Smooth muscle cell (in vitro differentiated cells): ENCODE measurements around the gene CALN1. TPM values are rescaled to one million over a fixed set of nuclear protein-coding genes. Genes with fewer than 3 reads are reported as not detected.

ENCODE experiments used
- DNase-seq: peaks from one replicate; lab custom pipeline; 2025; ENCODE audit not compliant: unreplicated experiment; lab: John Stamatoyannopoulos, UW
- H2AFZ ChIP-seq: fragments of 200-600 bp; sonication (generic); 2 replicates; pipeline ENCODE4 v1.6.0; 2016; ENCODE audit warnings: antibody characterized with exemption, low read depth, mild to moderate bottlenecking
- H3F3A ChIP-seq: fragments of 200-600 bp; sonication (generic); 2 replicates; pipeline ENCODE4 v1.6.0; 2017; ENCODE audit warnings: antibody characterized with exemption, low read depth
- H3K27ac ChIP-seq: fragments of 200-600 bp; sonication (generic); 2 replicates; pipeline ENCODE4 v1.5.1; 2016; ENCODE audit warnings: low read depth, mild to moderate bottlenecking
- H3K27me3 ChIP-seq: fragments of 200-600 bp; sonication (generic); 2 replicates; pipeline ENCODE4 v1.6.1; 2016; ENCODE audit warnings: low read depth, mild to moderate bottlenecking
- H3K36me3 ChIP-seq: fragments of 200-600 bp; sonication (generic); 2 replicates; pipeline ENCODE4 v1.5.1; 2016; ENCODE audit warnings: low read depth
- H3K4me1 ChIP-seq: fragments of 200-600 bp; sonication (generic); 2 replicates; pipeline ENCODE4 v1.5.1; 2016; ENCODE audit warnings: low read depth
- H3K4me2 ChIP-seq: fragments of 200-600 bp; sonication (generic); 2 replicates; pipeline ENCODE4 v1.6.0; 2016; ENCODE audit warnings: mild to moderate bottlenecking
- H3K4me3 ChIP-seq: fragments of 200-600 bp; sonication (generic); 2 replicates; pipeline ENCODE4 v1.5.1; 2016; ENCODE audit warnings: mild to moderate bottlenecking
- H3K79me2 ChIP-seq: fragments of 200-600 bp; sonication (generic); 2 replicates; pipeline ENCODE4 v1.6.0; 2016; ENCODE audit warnings: low read depth, mild to moderate bottlenecking
- H3K9ac ChIP-seq: fragments of 200-600 bp; sonication (generic); 2 replicates; pipeline ENCODE4 v1.6.0; 2016; ENCODE audit warnings: low read depth
- H3K9me3 ChIP-seq: fragments of 200-600 bp; sonication (generic); replicated peaks from 2 replicates; pipeline ENCODE4 v1.5.1; 2016; ENCODE audit warnings: low read depth
- H4K20me1 ChIP-seq: fragments of 200-600 bp; sonication (generic); 2 replicates; pipeline ENCODE4 v1.6.0; 2016; ENCODE audit warnings: low read depth
- WGBS: methylation state at CpG from one replicate; pipeline ENCODE4 v1.1.7; 2016; ENCODE audit warnings: low lambda C conversion rate; 5-methylcytosine and 5-hydroxymethylcytosine counted together
- polyA plus RNA-seq: library from polyadenylated mRNA; unstranded; fragments of >200 nt; fragmentation: Nextera tagmentation; extraction: Ambion mirVana; gene quantifications from 2 replicates; pipeline ENCODE4 v1.2.1, GENCODE V29; 2016
- total RNA-seq: library from RNA; depleted of rRNA; stranded (reverse); fragments of >200 nt; gene quantifications from 2 replicates; pipeline ENCODE4 v1.2.3, GENCODE V29; 2014
- TF ChIP-seq, protein P1 (sequence below): fragments of 200-600 bp; sonication (generic); IDR thresholded peaks from 2 replicates; pipeline ENCODE4 v1.5.1; 2017; ENCODE audit warnings: borderline replicate concordance, mild to moderate bottlenecking, antibody characterized with exemption; ENCODE audit not compliant: insufficient read depth, poor library complexity, severe bottlenecking

The CALN1 gene
- total and polyA plus RNA-seq, 2 experiments from 2014 or later, result not detected

DNA sequence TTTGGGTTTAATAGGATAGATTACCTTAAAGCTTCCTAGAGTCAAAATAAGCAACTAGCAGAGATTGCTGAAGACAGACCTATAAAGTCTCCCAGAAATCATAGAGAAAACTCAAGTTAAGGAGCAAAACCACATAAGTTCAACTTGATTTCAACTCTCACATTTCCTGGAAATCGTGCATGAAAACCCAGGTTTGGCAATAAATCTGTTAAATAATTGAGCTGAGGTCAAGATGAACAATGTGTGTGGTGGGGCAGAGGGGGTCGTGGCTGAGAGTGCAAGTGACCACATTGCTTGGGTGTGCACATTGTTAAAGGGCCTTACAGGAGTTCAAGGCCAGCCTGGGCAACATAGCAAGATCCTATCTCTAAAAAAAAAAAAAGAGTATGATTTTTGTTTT, 643.7 kb downstream of the CALN1 start:
- WGBS, result 79% methylated on average over 2 of the region's 2 CpGs
- TF ChIP-seq, protein P1, sequence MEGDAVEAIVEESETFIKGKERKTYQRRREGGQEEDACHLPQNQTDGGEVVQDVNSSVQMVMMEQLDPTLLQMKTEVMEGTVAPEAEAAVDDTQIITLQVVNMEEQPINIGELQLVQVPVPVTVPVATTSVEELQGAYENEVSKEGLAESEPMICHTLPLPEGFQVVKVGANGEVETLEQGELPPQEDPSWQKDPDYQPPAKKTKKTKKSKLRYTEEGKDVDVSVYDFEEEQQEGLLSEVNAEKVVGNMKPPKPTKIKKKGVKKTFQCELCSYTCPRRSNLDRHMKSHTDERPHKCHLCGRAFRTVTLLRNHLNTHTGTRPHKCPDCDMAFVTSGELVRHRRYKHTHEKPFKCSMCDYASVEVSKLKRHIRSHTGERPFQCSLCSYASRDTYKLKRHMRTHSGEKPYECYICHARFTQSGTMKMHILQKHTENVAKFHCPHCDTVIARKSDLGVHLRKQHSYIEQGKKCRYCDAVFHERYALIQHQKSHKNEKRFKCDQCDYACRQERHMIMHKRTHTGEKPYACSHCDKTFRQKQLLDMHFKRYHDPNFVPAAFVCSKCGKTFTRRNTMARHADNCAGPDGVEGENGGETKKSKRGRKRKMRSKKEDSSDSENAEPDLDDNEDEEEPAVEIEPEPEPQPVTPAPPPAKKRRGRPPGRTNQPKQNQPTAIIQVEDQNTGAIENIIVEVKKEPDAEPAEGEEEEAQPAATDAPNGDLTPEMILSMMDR, result no peak

DNA sequence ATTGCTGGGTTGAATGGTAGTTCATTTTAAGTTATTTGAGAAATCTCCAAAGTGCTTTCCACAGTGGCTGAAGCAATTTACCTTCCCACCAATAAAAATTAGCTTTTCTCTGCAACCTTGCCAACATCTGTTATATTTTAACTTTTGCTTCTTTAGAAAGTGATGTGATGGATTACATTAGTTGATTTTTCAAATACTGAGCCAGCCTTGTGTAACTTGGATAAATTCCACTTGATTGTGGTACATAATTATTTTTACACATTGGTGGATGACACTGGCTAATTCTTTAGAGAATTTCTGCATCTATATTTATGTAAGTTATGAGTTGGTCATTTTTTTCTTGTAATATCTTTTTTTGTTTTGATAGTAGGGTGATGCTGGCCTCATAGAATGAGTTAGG, 646.1 kb downstream of the CALN1 start:
- Histone ChIP-seq H3K4me2 (no peak overlapping the region), H3K36me3 (no peaks in the 10 kb centered on the region), H3K9ac (no peak overlapping the region), H3F3A (no peaks in the 10 kb centered on the region), H3K9me3 (no peaks in the 10 kb centered on the region), H3K27ac (no peak overlapping the region), H3K4me3 (no peak overlapping the region), H3K4me1 (no peaks in the 10 kb centered on the region), H3K79me2 (no peaks in the 10 kb centered on the region), H2AFZ (no peak overlapping the region), H3K27me3 (no peaks in the 10 kb centered on the region), H4K20me1 (no peaks in the 10 kb centered on the region)
- DNase-seq, result no peak
- TF ChIP-seq, protein P1, result no peak

More for the DNA sequence above, 643.7 kb downstream of the CALN1 start:
- Histone ChIP-seq H3K4me1 (no peaks in the 10 kb centered on the region), H4K20me1 (no peaks in the 10 kb centered on the region), H3K79me2 (no peaks in the 10 kb centered on the region), H3K9ac (no peak overlapping the region), H3K4me3 (no peak overlapping the region), H3K36me3 (no peaks in the 10 kb centered on the region), H3K4me2 (no peak overlapping the region), H2AFZ (no peak overlapping the region), H3F3A (no peaks in the 10 kb centered on the region), H3K27me3 (no peaks in the 10 kb centered on the region), H3K27ac (no peak overlapping the region), H3K9me3 (no peaks in the 10 kb centered on the region)
- DNase-seq, result no peak

GRCh38 chr7:71761336-71761735, 650.8 kb downstream of the CALN1 start:
- H3K36me3 ChIP-seq, result no peaks in the 10 kb centered on the region
- H3K4me3 ChIP-seq, result no peak overlapping the region
- H3K79me2 ChIP-seq, result no peaks in the 10 kb centered on the region
- no peaks in the 10 kb centered on the region for H3F3A ChIP-seq
- no peak for DNase-seq
- no peaks in the 10 kb centered on the region for H3K27me3 ChIP-seq
- no peak overlapping the region for H3K4me2 ChIP-seq
- TF ChIP-seq, protein P1, result no peak
- no peak overlapping the region for H2AFZ ChIP-seq
- no peaks in the 10 kb centered on the region for H3K4me1 ChIP-seq
- no peaks in the 10 kb centered on the region for H3K9me3 ChIP-seq
- no peak overlapping the region for H3K9ac ChIP-seq
- H3K27ac ChIP-seq, result no peak overlapping the region
- no peaks in the 10 kb centered on the region for H4K20me1 ChIP-seq

DNA sequence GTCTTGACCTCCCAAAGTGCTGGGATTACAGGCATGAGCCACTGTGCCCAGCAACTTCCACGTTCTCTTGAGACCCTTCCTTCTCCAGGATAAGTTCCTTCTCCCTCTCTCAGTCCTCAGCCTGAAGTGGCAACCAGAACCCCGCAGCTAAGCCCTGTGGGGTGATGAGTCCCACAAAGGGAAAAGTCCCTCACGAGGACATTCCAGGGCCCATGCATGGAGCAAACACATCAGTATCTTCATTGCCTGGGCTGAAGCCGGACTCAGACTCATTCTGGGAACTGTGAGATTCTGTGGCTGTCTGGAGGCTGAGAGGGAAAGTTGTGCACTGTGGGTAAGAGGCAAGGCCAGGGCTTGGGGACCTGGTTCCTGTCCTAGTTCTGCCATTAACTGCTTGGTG, 657.3 kb downstream of the CALN1 start:
- Histone ChIP-seq H3F3A (no peaks in the 10 kb centered on the region), H3K27ac (no peak overlapping the region), H3K4me3 (no peak overlapping the region), H3K4me1 (no peaks in the 10 kb centered on the region), H3K36me3 (no peaks in the 10 kb centered on the region), H2AFZ (no peak overlapping the region), H4K20me1 (no peaks in the 10 kb centered on the region), H3K9me3 (no peaks in the 10 kb centered on the region), H3K79me2 (no peaks in the 10 kb centered on the region), H3K4me2 (no peak overlapping the region), H3K27me3 (peaks cover 25% of the 10 kb centered on the region), H3K9ac (no peak overlapping the region)
- 91% methylated on average over 4 of the region's 4 CpGs for WGBS
- DNase-seq, result no peak
- TF ChIP-seq, protein P1, result no peak
